Pancreas (tissue), 10 donors: ENCODE measurements around the gene UTS2R. TPM values are rescaled to one million over a fixed set of nuclear protein-coding genes. Genes with fewer than 3 reads are reported as not detected.
A peak's percentile ranks its signal among the peaks of the same experiment; 100 is the strongest.

Experiments used
- ATAC-seq, 4 donors: fragments of 200-7000 bp; cut with Tn5 transposase; one replicate each; pipeline versions ENCODE4 v1.8.0 to v1.9.1; 2020; ENCODE audit warnings: mild to moderate bottlenecking in 4 of 4, moderate library complexity in 4 of 4
- DNase-seq, 6 donors: peaks; one replicate each; pipeline ENCODE4 v3.0.0-alpha.2; 2020
- FAIRE-seq: peaks from 2 replicates; lab custom pipeline; 2012; peaks lifted over from hg19 to GRCh38; lab: Jason Lieb, UNC
- H3K27ac ChIP-seq, 4 donors: fragments of 200-600 bp; sonication (generic); 1 replicate in 3 of 4; 2 replicates in 1 of 4; pipeline versions ENCODE4 v1.5.0 to v1.8.0; 2020
- H3K27me3 ChIP-seq, 4 donors: fragments of 200-600 bp; one replicate each; pipeline ENCODE4 v1.8.0; 2021
- H3K36me3 ChIP-seq, 3 donors: fragments of 200-600 bp; sonication (generic) in 1 of 3; one replicate each; pipeline versions ENCODE4 v1.5.0 to v1.8.0; 2020 to 2021
- H3K4me1 ChIP-seq, 3 donors: fragments of 200-600 bp; one replicate each; pipeline ENCODE4 v1.8.0; 2021
- H3K4me3 ChIP-seq, 4 donors: fragments of 200-600 bp; sonication (generic) in 2 of 4; one replicate each; pipeline versions ENCODE4 v1.5.0 to v1.8.0; 2020 to 2021
- H3K9me3 ChIP-seq, 4 donors: fragments of 200-600 bp; one replicate each; pipeline ENCODE4 v1.8.0; 2021
- WGBS, 2 donors: extraction: QIAGEN DNeasy Blood & Tissue Kit; methylation state at CpG; one replicate each; pipeline ENCODE4 v1.1.7; 2013; 5-methylcytosine and 5-hydroxymethylcytosine counted together
- intact Hi-C, 3 donors: fragments of 100-400 bp; cut with DNase I; formaldehyde crosslinking; loops; one replicate each; pipeline versions ENCODE4 v1.11.1 to v1.14.2; 2022
- polyA plus RNA-seq, 2 donors: library from polyadenylated mRNA; stranded (reverse); fragments of 200-250 nt; gene quantifications; one replicate each; pipeline ENCODE4 v1.2.3, GENCODE V29; 2013
- total RNA-seq, 6 donors: library from RNA; stranded (reverse); fragmentation: NEBNext Ultra II Directional in 4 of 6; extraction: Animal tissue kit (Norgen Biotek cat#: 25700) in 4 of 6; gene quantifications; one replicate each; pipeline versions ENCODE4 v1.2.1 to v1.2.4, GENCODE V29; 2021 to 2023
- TF ChIP-seq, protein P1 (sequence below), 4 donors: fragments of 200-600 bp; sonication (generic) in 3 of 4; IDR thresholded peaks; one replicate each; pipeline versions ENCODE4 v1.5.0 to v1.8.0; 2021; ENCODE audit warnings: antibody characterized with exemption in 4 of 4
- donor health status: healthy with polysubstance abuse.
- donor health status: DM: no; HTN: no; CAD: no; lungs with moderate emphysema.
- donor health status: DM: no; HTN: no; CAD: no.
- donor health status: control.
- donor health status: control.
- donor health status: Bipolar disorder and iron deficiency.
- donor health status: DM: yes; HTN: yes; CAD: no.
- donor health status: DM: no; HTN: no; CAD: no.
- donor health status: DM: no; HTN: no; CAD: no.
- donor health status: DM: yes; HTN: yes; CAD: no.

Gene UTS2R
- total and polyA plus RNA-seq, 8 donors: 0.37 to 0.87 (median 0.74) TPM; not detected in 5

DNA sequence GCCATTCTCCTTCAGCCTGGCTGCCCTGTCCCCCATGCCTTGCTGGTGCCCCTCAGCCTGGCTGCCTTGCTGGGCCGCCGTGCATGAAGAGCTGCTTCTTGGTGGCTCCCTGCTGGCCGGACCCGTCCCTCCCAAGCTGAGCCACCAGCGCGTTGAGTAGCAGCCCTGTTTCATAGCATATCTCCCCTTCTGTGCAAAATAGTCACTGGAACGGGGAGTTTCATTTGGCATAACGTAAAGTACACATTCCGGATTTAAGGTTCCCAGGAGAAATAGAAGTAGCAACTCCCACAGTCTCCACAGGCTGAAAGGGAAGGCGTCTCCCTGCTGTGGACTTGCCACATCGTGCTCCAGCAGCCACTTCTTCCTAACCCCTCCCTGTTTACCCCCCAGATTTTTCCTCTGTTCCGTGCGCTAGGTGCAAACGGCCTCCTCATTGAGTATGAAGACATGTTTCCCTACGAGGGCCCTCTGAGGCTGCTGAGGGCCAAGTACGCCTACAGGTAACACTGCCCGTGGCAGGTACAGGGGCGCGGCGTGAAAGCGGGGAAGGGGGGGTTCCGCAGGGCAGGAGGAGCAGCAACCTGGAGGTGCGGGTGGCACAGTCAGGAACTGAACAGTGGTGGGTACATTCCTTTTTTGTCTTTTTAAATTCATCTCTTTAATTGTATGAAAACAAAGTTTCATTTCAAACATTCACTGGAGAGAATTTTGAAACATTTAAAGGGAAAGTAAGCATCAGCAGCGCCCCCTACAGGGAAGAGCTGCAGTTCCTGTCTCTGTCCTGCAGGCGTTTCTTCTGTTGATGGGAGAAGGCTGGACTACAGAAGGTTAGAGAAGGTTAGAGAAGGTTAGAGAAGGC is 52.7 kb downstream of the UTS2R start:
- ATAC-seq (peak in 2 of 4 donors; percentile 52 to 64), FAIRE-seq (no peak), DNase-seq (no peak)
- TF ChIP-seq, protein P1, sequence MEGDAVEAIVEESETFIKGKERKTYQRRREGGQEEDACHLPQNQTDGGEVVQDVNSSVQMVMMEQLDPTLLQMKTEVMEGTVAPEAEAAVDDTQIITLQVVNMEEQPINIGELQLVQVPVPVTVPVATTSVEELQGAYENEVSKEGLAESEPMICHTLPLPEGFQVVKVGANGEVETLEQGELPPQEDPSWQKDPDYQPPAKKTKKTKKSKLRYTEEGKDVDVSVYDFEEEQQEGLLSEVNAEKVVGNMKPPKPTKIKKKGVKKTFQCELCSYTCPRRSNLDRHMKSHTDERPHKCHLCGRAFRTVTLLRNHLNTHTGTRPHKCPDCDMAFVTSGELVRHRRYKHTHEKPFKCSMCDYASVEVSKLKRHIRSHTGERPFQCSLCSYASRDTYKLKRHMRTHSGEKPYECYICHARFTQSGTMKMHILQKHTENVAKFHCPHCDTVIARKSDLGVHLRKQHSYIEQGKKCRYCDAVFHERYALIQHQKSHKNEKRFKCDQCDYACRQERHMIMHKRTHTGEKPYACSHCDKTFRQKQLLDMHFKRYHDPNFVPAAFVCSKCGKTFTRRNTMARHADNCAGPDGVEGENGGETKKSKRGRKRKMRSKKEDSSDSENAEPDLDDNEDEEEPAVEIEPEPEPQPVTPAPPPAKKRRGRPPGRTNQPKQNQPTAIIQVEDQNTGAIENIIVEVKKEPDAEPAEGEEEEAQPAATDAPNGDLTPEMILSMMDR (IDR thresholded peaks at IDR 0.05): peak in 3 of 4 donors; percentile 14 to 49 (median 43)
- Histone ChIP-seq H3K36me3 (no peaks in the 10 kb centered on the region), H3K27me3 (no peaks in the 10 kb centered on the region), H3K9me3 (no peaks in the 10 kb centered on the region), H3K4me3 (no peak overlapping the region), H3K27ac (no peak overlapping the region), H3K4me1 (peaks cover 0 to 6% (median 3%) of the 10 kb centered on the region in 3 donors)
- WGBS, 2 donors: 86 to 88% methylated on average over 25 of the region's 25 CpGs
- intact Hi-C loops: no loop called here

DNA sequence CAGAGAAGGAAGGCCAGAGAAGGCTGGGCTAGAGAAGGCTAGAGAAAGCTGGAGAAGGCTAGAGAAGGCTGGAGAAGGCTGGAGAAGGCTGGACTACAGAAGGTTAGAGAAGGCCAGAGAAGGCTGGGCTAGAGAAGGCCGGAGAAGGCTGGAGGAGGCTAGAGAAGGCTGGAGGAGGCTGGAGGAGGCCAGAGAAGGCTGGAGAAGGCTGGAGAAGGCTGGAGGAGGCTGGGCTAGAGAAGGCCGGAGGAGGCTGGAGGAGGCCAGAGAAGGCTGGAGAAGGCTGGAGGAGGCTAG is 53.2 kb downstream of the UTS2R start:
- TF ChIP-seq, protein P1 (IDR thresholded peaks at IDR 0.05): no peak
- no peaks in the 10 kb centered on the region for H3K36me3 ChIP-seq
- H3K4me1 ChIP-seq: no peaks in the 10 kb centered on the region
- FAIRE-seq: no peak
- no peaks in the 10 kb centered on the region for H3K27me3 ChIP-seq
- no peak overlapping the region for H3K27ac ChIP-seq
- H3K9me3 ChIP-seq: no peaks in the 10 kb centered on the region
- intact Hi-C loops: no loop called here
- ATAC-seq: no peak
- H3K4me3 ChIP-seq: no peak overlapping the region
- 95 to 100% methylated on average over 2 of the region's 2 CpGs for WGBS, 2 donors
- DNase-seq: no peak

Other genes with a start within 250 kb of the UTS2R start
- gene CCDC57, start 158.9 kb upstream of the UTS2R start, total RNA-seq: 10 to 100 TPM; 19.6 to 31.8 (median 22.9) TPM
- gene CCDC57, start 158.9 kb upstream of the UTS2R start, polyA plus RNA-seq: 100 to 1,000 TPM; 135 to 176 TPM
- gene SLC16A3, start 142.7 kb upstream of the UTS2R start, total RNA-seq: 10 to 100 TPM in 2 of 6 donors, 1 to 10 TPM in 4; 1.2 to 22.8 (median 4.2) TPM
- 1 to 10 TPM; 3.5 TPM for gene SLC16A3, start 142.7 kb upstream of the UTS2R start, polyA plus RNA-seq
- 10 to 100 TPM; 47.1 to 81.6 (median 62.5) TPM for gene CSNK1D, start 98.1 kb upstream of the UTS2R start, total RNA-seq
- gene CSNK1D, start 98.1 kb upstream of the UTS2R start, polyA plus RNA-seq: 100 to 1,000 TPM; 101 to 107 TPM
- 1 to 10 TPM in 2 of 6 donors, under 1 TPM in 4; 0.28 to 1.3 (median 0.98) TPM for gene CD7, start 54.2 kb upstream of the UTS2R start, total RNA-seq
- 1 to 10 TPM in 1 of 2 donors, under 1 TPM in 1; 0.70 to 1.0 TPM for gene CD7, start 54.2 kb upstream of the UTS2R start, polyA plus RNA-seq
- 1 to 10 TPM in 5 of 6 donors, under 1 TPM in 1; 0.74 to 7.4 (median 1.4) TPM for gene SECTM1, start 38.0 kb upstream of the UTS2R start, total RNA-seq
- gene SECTM1, start 38.0 kb upstream of the UTS2R start, polyA plus RNA-seq: 1 to 10 TPM; 1.5 to 3.3 TPM
- gene TEX19, start 12.5 kb upstream of the UTS2R start, total RNA-seq: not detected
- gene TEX19, start 12.5 kb upstream of the UTS2R start, polyA plus RNA-seq: not detected
- gene HEXD, start 46.6 kb downstream of the UTS2R start, total RNA-seq: 10 to 100 TPM; 25.9 to 57.3 (median 38.1) TPM
- gene HEXD, start 46.6 kb downstream of the UTS2R start, polyA plus RNA-seq: 100 to 1,000 TPM; 175 to 275 TPM
- gene OGFOD3, start 46.8 kb downstream of the UTS2R start, total RNA-seq: 10 to 100 TPM; 17.8 to 24.4 (median 19.9) TPM
- 10 to 100 TPM; 18.2 to 28.0 TPM for gene OGFOD3, start 46.8 kb downstream of the UTS2R start, polyA plus RNA-seq
- 10 to 100 TPM; 29.3 to 66.9 (median 38.6) TPM for gene CYBC1, start 79.0 kb downstream of the UTS2R start, total RNA-seq
- 10 to 100 TPM; 46.4 to 54.9 TPM for gene CYBC1, start 79.0 kb downstream of the UTS2R start, polyA plus RNA-seq
- gene NARF, start 87.0 kb downstream of the UTS2R start, total RNA-seq: 10 to 100 TPM; 21.3 to 42.8 (median 30.2) TPM
- gene NARF, start 87.0 kb downstream of the UTS2R start, polyA plus RNA-seq: 10 to 100 TPM; 57.8 to 96.9 TPM
- gene FOXK2, start 148.0 kb downstream of the UTS2R start, total RNA-seq: 10 to 100 TPM; 18.6 to 27.9 (median 19.9) TPM
- gene FOXK2, start 148.0 kb downstream of the UTS2R start, polyA plus RNA-seq: 10 to 100 TPM; 17.7 to 19.5 TPM